ENCODE measurements around the gene SEC22A. TPM values are rescaled to one million over a fixed set of nuclear protein-coding genes. Genes with fewer than 3 reads are reported as not detected.

The SEC22A gene
- total and polyA plus RNA-seq, 2 of the 13 experiments (the other 11 are each of a cell fraction or from before 2014, with no cell fraction given) = 14.1 to 17.3 TPM

DNA sequence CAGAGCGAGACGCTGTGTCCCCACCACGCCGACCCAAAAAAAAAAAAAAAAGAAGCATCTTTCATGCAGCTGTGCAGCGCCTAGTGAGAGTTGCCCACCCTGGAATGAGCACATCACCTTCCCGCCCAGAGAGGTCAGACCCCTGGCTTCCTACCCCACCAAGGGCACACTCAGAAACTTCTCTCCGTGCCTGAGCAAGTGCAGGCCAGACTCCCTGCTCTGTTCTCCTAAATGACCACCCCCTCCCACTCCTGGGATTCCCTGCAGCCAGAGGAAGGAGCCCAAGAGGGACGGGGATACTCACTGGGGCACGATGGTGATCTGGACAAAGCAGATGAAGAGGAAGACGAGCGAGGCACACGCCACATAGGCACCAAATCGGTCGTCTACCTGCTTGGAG lies 116.0 kb downstream of the SEC22A start (continued):
- TF ChIP-seq MLXIP (CRISPR knock-in tag; IDR thresholded peaks at IDR 0.05; ENCODE audit: borderline replicate concordance) (no peak), ZMAT3 (CRISPR knock-in tag; conservative IDR thresholded peaks at IDR 0.05) (no peak), REXO4 (CRISPR knock-in tag; IDR thresholded peaks at IDR 0.05; ENCODE audit: borderline replicate concordance) (no peak), PRPF4 (IDR thresholded peaks at IDR 0.05; ENCODE audit: low read depth, low read length, poor library complexity, severe bottlenecking) (no peak), ZNF619 (CRISPR knock-in tag; IDR thresholded peaks at IDR 0.05) (no peak), RBM39 (IDR thresholded peaks at IDR 0.05; ENCODE audit: low read depth, low read length, poor library complexity, severe bottlenecking) (no peak), ARNTL (CRISPR knock-in tag; IDR thresholded peaks at IDR 0.05) (no peak), FOXO4 (CRISPR knock-in tag; conservative IDR thresholded peaks at IDR 0.05) (no peak), SMAD1 (CRISPR knock-in tag; IDR thresholded peaks at IDR 0.05; ENCODE audit: borderline replicate concordance, low read depth) (no peak), ZNF616 (CRISPR knock-in tag; IDR thresholded peaks at IDR 0.05; ENCODE audit: low read depth) (no peak)
